BLaER1 treated with 17β-estradiol and CSF1 and Interleukin-3, amounts not matched to agents 10 nM and 100 nM (cell line): ENCODE data around the gene FAM174B.
A peak's percentile ranks its signal among the peaks of the same experiment; 100 is the strongest.

Source experiments
- H3K27ac ChIP-seq, 11 experiments: shearing (Covaris generic); formaldehyde crosslinking; 2 replicates each; pipeline ENCODE4 v1.8.1; 2022
- H3K27me3 ChIP-seq, 11 experiments: shearing (Covaris generic); formaldehyde crosslinking; 2 replicates each; pipeline ENCODE4 v1.8.1; 2022
- H3K36me3 ChIP-seq, 11 experiments: shearing (Covaris generic); formaldehyde crosslinking; 2 replicates each; pipeline ENCODE4 v1.8.1; 2022
- H3K4me1 ChIP-seq, 10 experiments: shearing (Covaris generic); formaldehyde crosslinking; 2 replicates each; pipeline ENCODE4 v1.8.1; 2022
- H3K4me2 ChIP-seq, 11 experiments: shearing (Covaris generic); formaldehyde crosslinking; 2 replicates each; pipeline ENCODE4 v1.8.1; 2022
- H3K4me3 ChIP-seq, 10 experiments: shearing (Covaris generic); formaldehyde crosslinking; 2 replicates each; pipeline ENCODE4 v1.8.1; 2022
- H3K9ac ChIP-seq, 11 experiments: shearing (Covaris generic); formaldehyde crosslinking; 2 replicates each; pipeline ENCODE4 v1.8.1; 2022
- H3K9me3 ChIP-seq, 11 experiments: shearing (Covaris generic); formaldehyde crosslinking; replicated peaks in 1 of 11; 2 replicates each; pipeline ENCODE4 v1.8.1; 2022
- H4K20me1 ChIP-seq, 11 experiments: shearing (Covaris generic); formaldehyde crosslinking; 2 replicates each; pipeline ENCODE4 v1.8.1; 2022
- Cebpa-rat ChIP-seq, 11 experiments: shearing (Covaris generic); IDR thresholded peaks; 2 replicates each; pipeline ENCODE4 v1.8.1; 2022

Gene FAM174B

DNA sequence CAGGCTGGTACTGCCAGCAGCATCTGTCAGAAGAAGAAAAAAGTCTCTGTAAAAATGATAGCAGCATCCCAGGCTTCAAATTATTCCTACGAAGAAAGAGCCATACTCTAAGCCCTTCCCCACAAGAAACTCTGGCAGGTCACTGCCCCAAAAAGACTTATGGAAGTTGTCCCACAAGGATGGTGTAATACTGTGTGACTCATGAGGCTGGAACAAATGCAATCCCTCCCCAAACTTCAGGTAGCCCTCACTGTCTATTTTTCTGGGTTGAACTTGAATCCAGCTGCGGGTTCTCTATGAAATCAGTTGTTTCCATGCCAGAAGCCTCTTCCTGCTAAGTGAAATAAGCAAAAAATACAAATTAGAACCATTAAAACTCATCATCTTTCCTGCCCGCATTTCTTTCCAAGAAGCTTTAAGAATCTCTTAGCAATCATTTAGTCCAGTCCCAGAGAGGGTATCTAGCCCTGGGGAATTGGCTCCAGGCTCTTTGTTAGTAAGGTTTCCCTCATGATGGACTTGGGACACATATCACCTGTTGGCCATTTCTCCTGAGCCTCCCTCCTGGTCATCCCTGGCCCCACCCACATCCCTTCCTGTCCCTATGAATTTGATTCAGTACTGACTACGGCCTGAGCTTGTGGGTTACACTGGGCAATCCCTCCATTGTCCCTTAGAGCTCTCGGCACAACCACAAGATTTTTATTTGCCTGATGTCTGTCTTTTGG is 51.7 kb downstream of the FAM174B start:
- no peak overlapping the region for H3K4me2 ChIP-seq
- H3K9ac ChIP-seq = no peak overlapping the region
- TF ChIP-seq Cebpa-rat (IDR thresholded peaks at IDR 0.05) = no peak
- H3K4me3 ChIP-seq = no peak overlapping the region
- peaks cover 0 to 24% (median 15%) of the 10 kb centered on the region in 11 experiments; a peak in 17 of 22 replicates for H3K9me3 ChIP-seq
- peaks cover 0 to 8% (median 0%) of the 10 kb centered on the region in 10 experiments; a peak in 3 of 20 replicates for H3K4me1 ChIP-seq
- no peaks in the 10 kb centered on the region for H4K20me1 ChIP-seq
- no peaks in the 10 kb centered on the region for H3K36me3 ChIP-seq
- no peak overlapping the region for H3K27ac ChIP-seq
- H3K27me3 ChIP-seq = no peaks in the 10 kb centered on the region

GRCh38 chr15:92603278-92603677 is 52.3 kb downstream of the FAM174B start:
- Histone ChIP-seq H3K36me3 (no peaks in the 10 kb centered on the region), H3K4me3 (no peak overlapping the region), H3K27ac (no peak overlapping the region), H4K20me1 (no peaks in the 10 kb centered on the region), H3K9me3 (peaks cover 0 to 24% (median 15%) of the 10 kb centered on the region in 11 experiments; a peak in 17 of 22 replicates), H3K27me3 (no peaks in the 10 kb centered on the region), H3K9ac (no peak overlapping the region), H3K4me2 (no peak overlapping the region), H3K4me1 (peaks cover 0 to 8% (median 0%) of the 10 kb centered on the region in 10 experiments; a peak in 3 of 20 replicates)
- no peak for TF ChIP-seq Cebpa-rat (IDR thresholded peaks at IDR 0.05)

DNA sequence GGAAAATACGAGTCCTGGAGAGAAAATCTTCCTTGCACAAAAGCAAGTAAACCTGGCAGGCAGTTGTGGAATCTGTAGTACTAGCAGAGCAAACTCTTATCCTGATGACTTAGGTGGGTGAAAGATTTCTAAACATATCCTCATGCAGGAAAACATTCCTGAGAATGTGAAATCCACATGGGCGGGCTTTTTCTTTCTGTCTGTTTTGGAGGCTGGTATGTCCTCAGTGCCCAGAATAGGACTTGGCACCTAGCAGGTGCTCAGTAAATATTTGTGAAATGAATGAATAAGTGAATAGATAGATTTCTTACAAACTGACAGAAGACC is 53.3 kb downstream of the FAM174B start:
- TF ChIP-seq Cebpa-rat (IDR thresholded peaks at IDR 0.05) = no peak
- no peaks in the 10 kb centered on the region for H4K20me1 ChIP-seq
- peaks cover 0 to 8% (median 0%) of the 10 kb centered on the region in 10 experiments; a peak in 3 of 20 replicates for H3K4me1 ChIP-seq
- H3K4me2 ChIP-seq = no peak overlapping the region
- H3K9ac ChIP-seq = no peak overlapping the region
- peaks cover 0 to 24% (median 12%) of the 10 kb centered on the region in 11 experiments; a peak in 16 of 22 replicates for H3K9me3 ChIP-seq
- no peaks in the 10 kb centered on the region for H3K27me3 ChIP-seq
- H3K4me3 ChIP-seq = no peak overlapping the region
- no peak overlapping the region for H3K27ac ChIP-seq
- H3K36me3 ChIP-seq = no peaks in the 10 kb centered on the region

- H3K4me1 ChIP-seq = peaks cover 0 to 8% (median 0%) of the 10 kb centered on the region in 10 experiments; a peak in 3 of 20 replicates
- no peak for TF ChIP-seq Cebpa-rat (IDR thresholded peaks at IDR 0.05)
- H3K9me3 ChIP-seq = peaks cover 0 to 22% (median 12%) of the 10 kb centered on the region in 11 experiments; a peak in 16 of 22 replicates
- no peak overlapping the region for H3K4me2 ChIP-seq
- H3K4me3 ChIP-seq = no peak overlapping the region
- no peak overlapping the region for H3K9ac ChIP-seq
- H4K20me1 ChIP-seq = no peaks in the 10 kb centered on the region
- no peaks in the 10 kb centered on the region for H3K27me3 ChIP-seq
- no peak overlapping the region for H3K27ac ChIP-seq
- H3K36me3 ChIP-seq = no peaks in the 10 kb centered on the region
Measured at GRCh38 chr15:92601592-92602266, 53.8 kb downstream of the FAM174B start.

DNA sequence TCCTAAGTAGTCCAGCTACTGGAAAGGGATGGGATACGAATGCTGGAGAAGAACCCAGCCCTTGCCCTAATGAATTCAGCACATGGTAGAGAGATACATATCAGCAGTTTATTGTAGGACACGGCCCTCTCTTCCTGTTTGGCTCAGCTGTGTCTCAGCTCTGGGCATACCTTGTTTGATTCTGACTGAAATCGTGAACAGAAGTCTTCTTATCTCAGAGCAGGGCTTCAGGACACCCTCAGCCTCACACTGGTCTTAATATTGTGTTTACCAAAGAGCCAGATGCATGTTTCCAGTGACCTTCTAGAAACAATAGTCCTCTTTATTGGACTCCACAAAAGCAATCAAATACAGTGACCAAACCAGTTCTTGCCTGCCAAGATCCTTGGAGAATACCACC is 54.7 kb downstream of the FAM174B start:
- Histone ChIP-seq H3K9me3 (peaks cover 0 to 13% (median 3%) of the 10 kb centered on the region in 11 experiments; a peak in 14 of 22 replicates), H3K4me2 (no peak overlapping the region), H3K4me3 (no peak overlapping the region), H3K36me3 (no peaks in the 10 kb centered on the region), H3K27ac (no peak overlapping the region), H3K4me1 (peaks cover 0 to 8% (median 0%) of the 10 kb centered on the region in 10 experiments; a peak in 3 of 20 replicates), H3K9ac (no peak overlapping the region), H4K20me1 (no peaks in the 10 kb centered on the region), H3K27me3 (no peaks in the 10 kb centered on the region)
- TF ChIP-seq Cebpa-rat (IDR thresholded peaks at IDR 0.05) = no peak

DNA sequence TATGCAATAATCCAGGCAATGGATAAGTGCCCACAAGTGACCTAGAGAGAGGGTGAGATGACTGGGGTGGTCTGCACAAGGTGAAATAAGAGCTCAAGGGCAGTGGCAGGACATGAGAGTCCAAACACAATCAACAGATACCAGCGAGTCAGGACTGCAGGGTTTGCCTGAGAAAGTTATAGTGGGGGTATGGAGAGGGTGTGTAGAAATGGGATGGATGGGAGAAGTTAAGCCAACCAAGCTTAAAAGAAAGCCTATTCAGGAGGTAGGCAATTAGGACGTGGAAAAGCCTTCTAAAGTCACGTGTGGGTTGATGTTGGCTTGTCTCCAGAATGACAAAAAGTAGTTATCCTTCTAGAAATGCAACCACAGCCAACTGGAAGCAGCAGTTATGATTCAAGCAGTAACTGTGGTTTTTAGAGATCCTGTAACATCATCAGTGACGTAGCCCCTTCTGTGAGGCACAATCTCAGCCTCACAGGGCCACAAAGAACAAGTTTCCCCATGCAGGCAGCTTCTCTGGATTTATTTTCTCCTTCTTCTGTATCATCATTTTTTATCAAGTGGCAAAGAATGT is 56.1 kb downstream of the FAM174B start:
- Histone ChIP-seq H3K4me1 (peaks cover 0 to 8% (median 0%) of the 10 kb centered on the region in 10 experiments; a peak in 3 of 20 replicates), H3K36me3 (no peaks in the 10 kb centered on the region), H3K9me3 (peaks cover 0 to 5% (median 0%) of the 10 kb centered on the region in 11 experiments; a peak in 2 of 22 replicates), H3K9ac (no peak overlapping the region), H3K4me3 (no peak overlapping the region), H3K27ac (no peak overlapping the region), H3K4me2 (peak overlapping the region in 1 of 11 experiments; percentile 7; a peak in 1 of 22 replicates), H3K27me3 (no peaks in the 10 kb centered on the region), H4K20me1 (no peaks in the 10 kb centered on the region)
- no peak for TF ChIP-seq Cebpa-rat (IDR thresholded peaks at IDR 0.05)

- no peaks in the 10 kb centered on the region for H3K36me3 ChIP-seq
- peak overlapping the region in 1 of 11 experiments; percentile 8; a peak in 1 of 22 replicates for H3K4me2 ChIP-seq
- no peaks in the 10 kb centered on the region for H3K27me3 ChIP-seq
- H4K20me1 ChIP-seq = no peaks in the 10 kb centered on the region
- H3K4me1 ChIP-seq = peaks cover 0 to 8% (median 0%) of the 10 kb centered on the region in 10 experiments; a peak in 3 of 20 replicates
- no peak overlapping the region for H3K4me3 ChIP-seq
- H3K9me3 ChIP-seq = no peaks in the 10 kb centered on the region
- no peak overlapping the region for H3K27ac ChIP-seq
- TF ChIP-seq Cebpa-rat (IDR thresholded peaks at IDR 0.05) = no peak
- no peak overlapping the region for H3K9ac ChIP-seq
Measured at GRCh38 chr15:92597548-92597947, 58.0 kb downstream of the FAM174B start.

DNA sequence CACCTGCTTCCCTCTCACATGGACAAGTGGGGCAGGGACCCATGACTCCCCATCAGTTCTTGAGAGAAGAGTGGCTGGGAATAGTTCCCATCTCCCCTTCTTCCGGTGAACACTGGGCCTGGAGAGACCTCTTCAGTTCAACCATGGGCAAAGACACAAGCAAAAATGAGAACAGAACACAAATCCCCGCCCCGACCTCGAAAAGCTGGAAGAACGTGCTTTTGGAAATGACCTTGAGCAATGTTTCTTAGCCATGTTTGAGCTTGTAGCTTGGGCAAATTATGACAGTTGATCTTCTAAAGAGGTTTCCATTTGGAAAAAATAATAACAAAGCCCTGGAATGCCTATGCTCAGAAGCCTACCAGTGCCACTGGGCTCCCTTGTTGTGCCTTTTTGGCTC is 59.0 kb downstream of the FAM174B start:
- Histone ChIP-seq H3K27me3 (no peaks in the 10 kb centered on the region), H3K36me3 (no peaks in the 10 kb centered on the region), H3K4me1 (peaks cover 0 to 8% (median 0%) of the 10 kb centered on the region in 10 experiments; a peak in 3 of 20 replicates), H3K27ac (no peak overlapping the region), H3K4me3 (no peak overlapping the region), H3K9ac (no peak overlapping the region), H4K20me1 (no peaks in the 10 kb centered on the region), H3K4me2 (no peak overlapping the region), H3K9me3 (no peaks in the 10 kb centered on the region)
- TF ChIP-seq Cebpa-rat (IDR thresholded peaks at IDR 0.05) = no peak
